Suprapubic skin (tissue), 4 donors: ENCODE data around the gene KRTAP22-2. TPM values are rescaled to one million over a fixed set of nuclear protein-coding genes. Genes with fewer than 3 reads are reported as not detected.

Experiments
- DNase-seq, 2 donors: peaks; one replicate each; pipeline ENCODE4 v3.0.0-alpha.2; 2019; ENCODE audit warnings: low spot score in 2 of 2
- H3K27ac ChIP-seq: fragments of 200-600 bp; sonication (generic); one replicate; pipeline ENCODE4 v1.5.1; 2019
- H3K27me3 ChIP-seq: fragments of 200-600 bp; sonication (generic); one replicate; pipeline ENCODE4 v1.5.1; 2019
- H3K36me3 ChIP-seq: fragments of 200-600 bp; sonication (generic); one replicate; pipeline ENCODE4 v1.5.1; 2019
- H3K4me1 ChIP-seq: fragments of 200-600 bp; sonication (generic); one replicate; pipeline ENCODE4 v1.5.1; 2019
- H3K4me3 ChIP-seq: fragments of 200-600 bp; sonication (generic); one replicate; pipeline ENCODE4 v1.5.1; 2019; ENCODE audit warnings: mild to moderate bottlenecking
- H3K9me3 ChIP-seq: fragments of 200-600 bp; sonication (generic); one replicate; pipeline ENCODE4 v1.5.1; 2019
- EP300 ChIP-seq: sonication (generic); formaldehyde crosslinking; IDR thresholded peaks from one replicate; pipeline ENCODE4 v1.6.1; 2017; ENCODE audit warnings: antibody characterized with exemption
- POLR2A ChIP-seq, 2 donors: fragments of 450-650 bp; IDR thresholded peaks; one replicate each; pipeline ENCODE4 v1.6.1; 2017; ENCODE audit warnings: antibody characterized with exemption in 2 of 2, mild to moderate bottlenecking in 2 of 2, moderate library complexity in 2 of 2
- POLR2AphosphoS5 ChIP-seq, 3 donors: sonication (generic); formaldehyde crosslinking; IDR thresholded peaks; one replicate each; pipeline ENCODE4 v1.6.1; 2017; ENCODE audit warnings: antibody characterized with exemption in 3 of 3
- WGBS: methylation state at CpG from one replicate; pipeline ENCODE4 v1.1.5; 2018; 5-methylcytosine and 5-hydroxymethylcytosine counted together
- total RNA-seq, 4 donors: library from RNA; depleted of rRNA; stranded (reverse); fragments of >200 nt; gene quantifications; one replicate each; pipeline ENCODE4 v1.1.0, GENCODE V29; 2016
- TF ChIP-seq, protein P1 (sequence below), 2 donors: fragments of 200-600 bp in 1 of 2; fragments of 450-650 bp in 1 of 2; sonication (generic) in 1 of 2; IDR thresholded peaks; one replicate each; pipeline ENCODE4 v1.5.1; 2016 to 2019; ENCODE audit warnings: antibody characterized with exemption in 2 of 2, mild to moderate bottlenecking in 1 of 2, moderate library complexity in 1 of 2

KRTAP22-2 gene
- total RNA-seq, 4 donors from 2014 or later, result not detected

DNA sequence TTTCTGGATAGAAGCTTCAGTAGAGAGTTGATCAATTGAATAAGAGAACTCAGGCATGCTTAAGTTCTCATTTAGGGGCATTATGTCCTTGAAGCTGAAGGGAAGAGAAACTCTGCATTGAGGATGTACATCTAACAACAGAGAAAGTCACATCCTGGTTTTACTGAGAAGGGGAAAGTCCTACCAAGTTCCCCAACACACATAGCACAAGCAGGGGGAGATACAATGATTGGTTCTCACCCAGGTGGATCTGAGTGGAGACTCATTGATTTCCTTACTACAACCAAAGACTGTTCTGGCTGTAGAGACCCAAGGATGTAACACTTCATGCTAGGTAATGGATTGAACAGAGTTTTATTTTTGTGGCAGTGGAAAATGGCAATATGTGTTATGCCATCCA lies 25.0 kb upstream of the KRTAP22-2 start:
- TF ChIP-seq POLR2A (IDR thresholded peaks at IDR 0.05), result no peak
- TF ChIP-seq, protein P1, sequence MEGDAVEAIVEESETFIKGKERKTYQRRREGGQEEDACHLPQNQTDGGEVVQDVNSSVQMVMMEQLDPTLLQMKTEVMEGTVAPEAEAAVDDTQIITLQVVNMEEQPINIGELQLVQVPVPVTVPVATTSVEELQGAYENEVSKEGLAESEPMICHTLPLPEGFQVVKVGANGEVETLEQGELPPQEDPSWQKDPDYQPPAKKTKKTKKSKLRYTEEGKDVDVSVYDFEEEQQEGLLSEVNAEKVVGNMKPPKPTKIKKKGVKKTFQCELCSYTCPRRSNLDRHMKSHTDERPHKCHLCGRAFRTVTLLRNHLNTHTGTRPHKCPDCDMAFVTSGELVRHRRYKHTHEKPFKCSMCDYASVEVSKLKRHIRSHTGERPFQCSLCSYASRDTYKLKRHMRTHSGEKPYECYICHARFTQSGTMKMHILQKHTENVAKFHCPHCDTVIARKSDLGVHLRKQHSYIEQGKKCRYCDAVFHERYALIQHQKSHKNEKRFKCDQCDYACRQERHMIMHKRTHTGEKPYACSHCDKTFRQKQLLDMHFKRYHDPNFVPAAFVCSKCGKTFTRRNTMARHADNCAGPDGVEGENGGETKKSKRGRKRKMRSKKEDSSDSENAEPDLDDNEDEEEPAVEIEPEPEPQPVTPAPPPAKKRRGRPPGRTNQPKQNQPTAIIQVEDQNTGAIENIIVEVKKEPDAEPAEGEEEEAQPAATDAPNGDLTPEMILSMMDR (IDR thresholded peaks at IDR 0.05), result no peak
- no peak for TF ChIP-seq EP300
- no peak for TF ChIP-seq POLR2AphosphoS5 (IDR thresholded peaks at IDR 0.05)
- no peak overlapping the region for H3K27ac ChIP-seq
- DNase-seq, result no peak
- no peaks in the 10 kb centered on the region for H3K4me1 ChIP-seq
- no peaks in the 10 kb centered on the region for H3K9me3 ChIP-seq
- H3K36me3 ChIP-seq, result no peaks in the 10 kb centered on the region
- no peak overlapping the region for H3K4me3 ChIP-seq
- H3K27me3 ChIP-seq, result no peaks in the 10 kb centered on the region

DNA sequence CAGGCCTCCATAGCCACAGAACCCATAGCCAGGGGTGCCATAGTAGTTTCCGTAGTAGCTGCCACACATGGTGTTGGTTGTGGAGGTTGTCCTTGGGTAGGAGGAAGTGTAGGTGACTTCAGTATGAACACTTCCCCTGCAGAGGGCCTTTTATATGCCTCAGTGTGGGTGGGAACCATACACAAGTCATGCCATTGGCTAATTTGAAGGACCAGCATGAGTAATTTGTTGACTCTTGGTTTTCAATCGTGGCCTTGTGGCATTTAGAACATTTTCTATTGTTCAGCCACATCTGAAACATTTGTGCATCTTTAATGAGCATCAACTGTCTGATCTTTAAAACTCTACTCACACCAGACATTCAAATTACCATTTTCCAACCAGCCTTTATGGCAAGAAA lies 23.6 kb upstream of the KRTAP22-2 start, which contains the start of gene KRTAP6-1:
KRTAP6-1 (minus strand) TSS at position 95 of the 400 bp plus-strand sequence; CDS start at position 69, 26 bp downstream.
- Histone ChIP-seq H3K27me3 (no peaks in the 10 kb centered on the region), H3K9me3 (no peaks in the 10 kb centered on the region), H3K4me3 (no peak within 1 kb of the TSS), H3K27ac (no peak within 1 kb of the TSS), H3K36me3 (no peaks in the 10 kb centered on the region), H3K4me1 (no peaks in the 10 kb centered on the region)
- DNase-seq, result no peak
- 72% methylated on average over 2 of the region's 2 CpGs for WGBS
- TF ChIP-seq, protein P1 (IDR thresholded peaks at IDR 0.05), result no peak
- no peak for TF ChIP-seq POLR2AphosphoS5 (IDR thresholded peaks at IDR 0.05)
- no peak for TF ChIP-seq EP300
- no peak for TF ChIP-seq POLR2A (IDR thresholded peaks at IDR 0.05)

DNA sequence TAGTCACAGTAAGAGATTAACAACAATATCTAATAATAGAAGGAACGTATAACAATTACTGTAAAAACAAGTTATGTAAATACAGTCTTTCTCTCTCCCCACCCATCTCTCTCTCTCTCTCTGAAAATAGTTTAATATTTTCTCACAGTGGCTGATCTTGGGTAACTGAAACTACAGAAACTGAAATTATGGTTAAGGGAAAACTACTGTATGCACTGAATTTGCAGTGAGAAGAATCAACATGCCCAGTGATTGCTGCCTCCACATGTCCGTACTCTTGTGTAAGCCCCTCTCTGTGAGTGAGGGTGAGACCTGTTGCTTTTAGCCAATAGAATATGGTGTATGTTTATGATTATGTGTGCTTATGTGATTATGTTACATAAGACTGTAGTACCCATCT lies 21.9 kb upstream of the KRTAP22-2 start:
- Histone ChIP-seq H3K36me3 (no peaks in the 10 kb centered on the region), H3K27me3 (no peaks in the 10 kb centered on the region), H3K4me1 (no peaks in the 10 kb centered on the region), H3K27ac (no peak overlapping the region), H3K4me3 (no peak overlapping the region), H3K9me3 (no peaks in the 10 kb centered on the region)
- TF ChIP-seq EP300, result no peak
- TF ChIP-seq POLR2A (IDR thresholded peaks at IDR 0.05), result no peak
- TF ChIP-seq, protein P1 (IDR thresholded peaks at IDR 0.05), result no peak
- no peak for TF ChIP-seq POLR2AphosphoS5 (IDR thresholded peaks at IDR 0.05)
- no peak for DNase-seq
- 82% methylated on average over 2 of the region's 2 CpGs for WGBS

DNA sequence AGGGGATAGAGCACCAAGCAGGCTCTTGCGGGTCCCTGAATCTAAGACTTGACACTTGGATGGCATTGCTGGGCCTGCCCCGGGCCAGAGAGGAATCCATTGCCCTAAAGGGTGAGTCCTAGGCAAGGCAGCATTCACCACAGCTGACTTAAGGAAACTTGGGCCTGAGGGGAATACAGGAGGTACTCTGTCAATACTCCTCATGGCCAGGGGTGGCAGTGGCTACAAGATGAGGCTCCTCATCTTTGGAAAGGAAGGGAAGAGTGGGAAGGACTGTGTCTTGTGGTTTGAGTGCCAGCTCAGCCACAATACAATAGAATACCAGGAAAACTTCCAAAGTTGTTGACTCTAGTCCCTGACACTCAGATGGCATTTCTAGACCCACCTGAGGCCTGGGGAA lies 15.8 kb upstream of the KRTAP22-2 start:
- Histone ChIP-seq H3K4me3 (no peak overlapping the region), H3K36me3 (no peaks in the 10 kb centered on the region), H3K27ac (no peak overlapping the region), H3K9me3 (no peaks in the 10 kb centered on the region), H3K27me3 (no peaks in the 10 kb centered on the region), H3K4me1 (no peaks in the 10 kb centered on the region)
- TF ChIP-seq POLR2AphosphoS5 (IDR thresholded peaks at IDR 0.05) (no peak), EP300 (no peak), POLR2A (IDR thresholded peaks at IDR 0.05) (no peak)
- TF ChIP-seq, protein P1 (IDR thresholded peaks at IDR 0.05), result no peak
- no peak for DNase-seq
- 100% methylated on average over 2 of the region's 2 CpGs for WGBS

DNA sequence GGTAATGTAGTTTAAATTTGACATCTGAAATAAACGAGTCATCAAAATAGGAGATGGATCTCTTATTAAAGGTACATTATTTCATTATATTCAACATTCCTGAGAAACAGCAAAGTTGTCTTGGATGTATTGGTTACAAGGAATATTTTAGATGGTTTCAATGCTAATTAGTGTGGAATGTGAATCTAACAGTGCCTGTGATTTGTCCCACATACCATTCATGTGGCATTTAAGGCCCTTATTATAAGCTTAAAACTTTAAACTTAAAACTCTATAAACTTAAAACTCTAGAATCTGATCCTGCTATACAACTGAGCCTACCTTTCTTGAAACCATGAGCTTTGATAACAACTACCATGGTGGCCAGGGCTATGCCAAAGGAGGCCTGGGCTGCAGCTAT lies 10.6 kb upstream of the KRTAP22-2 start, which contains the start of gene KRTAP22-1:
KRTAP22-1 (plus strand) TSS at position 301 of the 400 bp plus-strand sequence.
- H3K4me3 ChIP-seq, result no peak within 1 kb of the TSS
- no peak for DNase-seq
- H3K27me3 ChIP-seq, result no peaks in the 10 kb centered on the region
- 90% methylated on average over 1 of the region's 1 CpG for WGBS
- no peaks in the 10 kb centered on the region for H3K4me1 ChIP-seq
- H3K36me3 ChIP-seq, result no peaks in the 10 kb centered on the region
- H3K9me3 ChIP-seq, result no peaks in the 10 kb centered on the region
- TF ChIP-seq POLR2AphosphoS5 (IDR thresholded peaks at IDR 0.05) (no peak), POLR2A (IDR thresholded peaks at IDR 0.05) (no peak), EP300 (no peak)
- TF ChIP-seq, protein P1 (IDR thresholded peaks at IDR 0.05), result no peak
- no peak within 1 kb of the TSS for H3K27ac ChIP-seq
